ENCODE measurements around the gene IL22RA1.

DNA sequence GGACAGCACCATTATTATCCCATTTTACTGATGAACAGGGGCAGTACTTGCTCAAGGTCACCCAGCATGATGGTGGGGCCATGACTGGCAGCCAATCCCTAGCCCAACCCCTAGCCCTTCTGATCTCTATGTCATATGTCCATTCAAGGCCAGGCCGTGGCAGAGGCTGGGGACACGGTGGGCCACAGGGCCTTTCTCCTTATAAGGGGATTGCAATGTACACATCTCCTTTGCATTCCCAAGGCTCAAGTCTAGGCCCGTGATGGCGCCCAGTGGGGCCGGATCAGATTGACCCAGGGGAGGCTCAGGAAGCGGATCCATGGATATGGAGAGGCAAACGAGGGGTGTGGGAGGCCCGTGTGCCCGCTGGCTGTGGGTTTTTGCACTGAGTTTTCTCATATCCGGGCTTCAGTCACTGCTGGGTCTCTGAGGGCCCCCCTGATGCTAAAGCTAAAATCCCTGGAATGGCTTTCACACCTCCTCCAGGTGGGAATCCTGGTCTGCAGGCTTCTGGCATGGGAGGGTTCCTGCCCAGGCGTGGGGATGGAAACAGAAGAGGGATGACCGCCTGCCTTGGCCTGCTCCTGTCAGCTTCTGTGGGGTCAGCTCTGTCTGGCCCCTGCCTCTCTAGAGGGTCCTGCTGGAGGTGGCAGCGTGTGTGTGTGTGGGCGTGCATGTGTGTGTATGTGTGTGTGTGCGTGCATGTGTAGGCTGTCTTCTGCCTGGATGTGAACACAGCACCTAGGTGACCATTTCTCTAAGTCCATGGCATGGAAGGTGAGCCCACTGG, 33.1 kb downstream of the IL22RA1 start:
- no peak for TF ChIP-seq CTCF (conservative IDR thresholded peaks at IDR 0.05; ENCODE audit: low read length)
- no peak for TF ChIP-seq EZH2phosphoT487 (IDR thresholded peaks at IDR 0.05; ENCODE audit: borderline replicate concordance, low read depth, low read length)
